Epithelial cell of proximal tubule (primary cell): ENCODE data around the gene CLOCK. TPM values are rescaled to one million over a fixed set of nuclear protein-coding genes. Genes with fewer than 3 reads are reported as not detected.
A peak's percentile ranks its signal among the peaks of the same experiment; 100 is the strongest.
"Not testable (repeated sequence)": the region's sequence is repeated elsewhere in the genome, so short reads cannot be mapped to it uniquely, and the experiment has no call there.

Experiments
- DNase-seq: peaks from one replicate; pipeline ENCODE4 v3.0.0-alpha.2; 2011; ENCODE audit warnings: low read depth
- H3K4me3 ChIP-seq: 2 replicates; pipeline ENCODE4 v1.5.1; 2011; ENCODE audit warnings: low read depth, mild to moderate bottlenecking, low read length
- total RNA-seq: library from RNA; depleted of rRNA; stranded (reverse); fragments of >200 nt; gene quantifications from 2 replicates; pipeline ENCODE4 v1.2.3, GENCODE V29; 2015
- TF ChIP-seq, protein P1 (sequence below): conservative IDR thresholded peaks from 2 replicates; pipeline ENCODE4 v1.5.1; 2012; ENCODE audit warnings: low read depth, mild to moderate bottlenecking, low read length

Gene CLOCK
- total RNA-seq, 1 donor from 2014 or later, result 9.2 TPM

GRCh38 chr4:55571806-55572205 lies 25.1 kb upstream of the CLOCK start:
- no peak for DNase-seq
- H3K4me3 ChIP-seq, result no peak overlapping the region
- TF ChIP-seq, protein P1, sequence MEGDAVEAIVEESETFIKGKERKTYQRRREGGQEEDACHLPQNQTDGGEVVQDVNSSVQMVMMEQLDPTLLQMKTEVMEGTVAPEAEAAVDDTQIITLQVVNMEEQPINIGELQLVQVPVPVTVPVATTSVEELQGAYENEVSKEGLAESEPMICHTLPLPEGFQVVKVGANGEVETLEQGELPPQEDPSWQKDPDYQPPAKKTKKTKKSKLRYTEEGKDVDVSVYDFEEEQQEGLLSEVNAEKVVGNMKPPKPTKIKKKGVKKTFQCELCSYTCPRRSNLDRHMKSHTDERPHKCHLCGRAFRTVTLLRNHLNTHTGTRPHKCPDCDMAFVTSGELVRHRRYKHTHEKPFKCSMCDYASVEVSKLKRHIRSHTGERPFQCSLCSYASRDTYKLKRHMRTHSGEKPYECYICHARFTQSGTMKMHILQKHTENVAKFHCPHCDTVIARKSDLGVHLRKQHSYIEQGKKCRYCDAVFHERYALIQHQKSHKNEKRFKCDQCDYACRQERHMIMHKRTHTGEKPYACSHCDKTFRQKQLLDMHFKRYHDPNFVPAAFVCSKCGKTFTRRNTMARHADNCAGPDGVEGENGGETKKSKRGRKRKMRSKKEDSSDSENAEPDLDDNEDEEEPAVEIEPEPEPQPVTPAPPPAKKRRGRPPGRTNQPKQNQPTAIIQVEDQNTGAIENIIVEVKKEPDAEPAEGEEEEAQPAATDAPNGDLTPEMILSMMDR, result no peak

- no peak overlapping the region for H3K4me3 ChIP-seq
- TF ChIP-seq, protein P1, result no peak
- no peak for DNase-seq
These were observed 22.3 kb upstream of the CLOCK start for GRCh38 chr4:55568905-55569504.

- no peak for DNase-seq
- TF ChIP-seq, protein P1, result no peak
- H3K4me3 ChIP-seq, result no peak overlapping the region
These were observed 15.2 kb upstream of the CLOCK start for GRCh38 chr4:55561889-55562288.

GRCh38 chr4:55560096-55560495 lies 13.4 kb upstream of the CLOCK start:
- H3K4me3 ChIP-seq, result no peak overlapping the region
- no peak for DNase-seq
- TF ChIP-seq, protein P1, result no peak

- H3K4me3 ChIP-seq, result no peak overlapping the region
- DNase-seq, result no peak
- TF ChIP-seq, protein P1, result peak; percentile 60
These were observed 7.8 kb upstream of the CLOCK start for GRCh38 chr4:55554453-55555030.

GRCh38 chr4:55553441-55554201 lies 6.9 kb upstream of the CLOCK start:
- peak overlapping the region; percentile 25 for H3K4me3 ChIP-seq

GRCh38 chr4:55551964-55552363 lies 5.3 kb upstream of the CLOCK start:
- DNase-seq, H3K4me3 ChIP-seq: not testable (repeated sequence)

More at GRCh38 chr4:55553441-55554201, 6.9 kb upstream of the CLOCK start:
- TF ChIP-seq, protein P1, result no peak
- DNase-seq, result no peak
